NCI-H2081 (cell line): ENCODE data around the gene SSBP4.
A peak's percentile ranks its signal among the peaks of the same experiment; 100 is the strongest.

Experiments
- DNase-seq, 2 experiments: peaks; one replicate each; lab custom pipeline; 2025; lab: John Stamatoyannopoulos, UW

Gene SSBP4

DNA sequence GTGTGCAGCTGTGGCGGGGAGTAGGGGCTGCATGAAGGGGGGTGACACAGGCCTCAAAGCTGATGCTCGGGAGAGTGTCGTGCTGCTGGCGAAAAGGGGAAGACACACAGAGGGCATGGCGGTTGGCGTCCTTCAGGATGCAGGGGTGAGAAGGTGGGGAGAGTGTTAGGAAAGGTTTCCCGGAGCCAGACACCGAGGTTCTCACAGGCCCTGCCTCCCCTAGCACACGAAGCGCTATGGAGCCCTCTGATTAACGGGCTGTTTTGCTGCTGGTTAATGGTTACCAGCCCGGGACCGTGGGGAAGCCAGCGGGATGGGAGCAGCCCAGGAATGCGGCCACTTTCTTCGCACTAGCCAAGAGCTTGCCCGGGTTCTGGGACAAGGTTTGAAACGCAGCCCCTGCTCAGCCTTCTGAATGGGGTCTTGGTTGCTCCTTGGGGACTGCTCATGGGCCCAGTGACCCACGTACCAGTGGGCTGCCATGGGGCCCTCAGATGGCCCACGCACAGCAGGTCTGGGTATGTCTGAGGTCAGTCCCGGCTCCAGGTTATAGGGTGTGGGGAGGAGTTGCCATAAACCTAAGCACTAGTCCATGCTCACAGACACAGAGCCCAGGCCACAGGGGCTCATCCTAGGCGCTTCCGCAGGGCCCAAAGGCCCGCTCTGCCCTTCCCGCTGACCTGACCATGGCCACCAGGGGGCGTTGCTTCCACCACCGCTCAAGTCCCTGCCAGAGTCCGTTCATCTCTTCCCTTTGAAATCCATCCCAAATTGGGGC is 50.1 kb downstream of the SSBP4 start:
- DNase-seq: peak in 1 of 2 experiments; percentile 17

- DNase-seq: no peak
Observed at GRCh38 chr19:18470787-18471186, 51.6 kb downstream of the SSBP4 start.

DNA sequence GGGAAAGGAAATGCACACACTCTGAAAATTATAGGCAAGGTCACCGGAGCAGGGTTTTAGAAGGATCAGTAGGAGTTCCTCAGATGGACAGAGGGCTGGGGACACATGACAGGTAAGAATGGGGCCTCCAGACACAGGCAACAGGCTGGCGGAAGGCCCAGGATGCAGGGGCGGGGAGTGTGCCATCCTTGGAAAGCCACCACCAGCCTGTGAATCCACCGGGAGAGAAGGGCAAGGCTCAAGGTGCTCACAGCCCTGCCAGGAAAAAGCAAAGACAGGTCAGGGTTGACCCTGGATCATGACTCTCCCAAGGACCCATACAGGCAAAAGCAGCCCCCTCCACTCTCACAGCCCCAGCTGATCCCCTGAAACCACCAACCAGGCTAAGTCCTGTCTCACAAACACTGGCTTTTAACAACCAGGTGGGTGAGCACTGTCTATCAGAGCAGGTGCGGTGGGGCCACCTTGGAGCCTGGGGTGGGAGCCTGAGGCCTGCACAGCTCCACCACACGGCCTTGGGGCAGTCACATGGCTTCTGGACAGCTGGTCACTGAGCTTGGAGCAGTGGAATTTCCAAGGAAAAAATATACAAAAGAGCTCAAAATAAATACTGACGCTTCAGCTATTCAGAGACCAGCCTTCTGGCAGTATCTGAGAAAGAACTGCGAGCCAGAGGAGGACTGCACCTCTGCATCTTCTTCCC is 54.0 kb downstream of the SSBP4 start:
- no peak for DNase-seq

- no peak for DNase-seq
Observed at GRCh38 chr19:18473706-18474087, 54.5 kb downstream of the SSBP4 start.

DNA sequence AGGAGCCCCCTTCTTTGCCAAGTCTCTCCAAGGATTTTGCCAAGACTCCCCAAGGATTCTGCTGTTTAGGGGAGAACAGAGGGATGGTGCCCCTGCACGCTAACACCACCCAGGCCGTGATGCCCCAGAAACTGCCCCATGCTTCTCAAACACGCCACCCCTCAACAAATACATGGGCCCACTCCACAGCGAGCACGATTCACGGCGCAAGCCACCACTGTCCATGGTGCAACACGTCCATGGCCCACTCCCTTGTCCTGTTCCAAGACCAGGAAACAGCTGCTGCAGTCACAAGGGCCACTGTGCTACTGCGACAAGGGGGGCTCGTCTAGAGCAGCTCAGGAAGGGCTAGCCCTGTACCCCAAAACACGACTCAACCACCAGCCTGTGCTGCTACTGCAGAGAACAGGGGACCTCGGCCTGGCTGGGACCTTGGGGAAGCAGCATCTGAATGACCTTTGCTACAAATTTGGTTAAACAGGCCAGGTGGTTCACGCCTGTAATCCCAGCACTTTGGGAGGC is 55.2 kb downstream of the SSBP4 start:
- DNase-seq: no peak

DNA sequence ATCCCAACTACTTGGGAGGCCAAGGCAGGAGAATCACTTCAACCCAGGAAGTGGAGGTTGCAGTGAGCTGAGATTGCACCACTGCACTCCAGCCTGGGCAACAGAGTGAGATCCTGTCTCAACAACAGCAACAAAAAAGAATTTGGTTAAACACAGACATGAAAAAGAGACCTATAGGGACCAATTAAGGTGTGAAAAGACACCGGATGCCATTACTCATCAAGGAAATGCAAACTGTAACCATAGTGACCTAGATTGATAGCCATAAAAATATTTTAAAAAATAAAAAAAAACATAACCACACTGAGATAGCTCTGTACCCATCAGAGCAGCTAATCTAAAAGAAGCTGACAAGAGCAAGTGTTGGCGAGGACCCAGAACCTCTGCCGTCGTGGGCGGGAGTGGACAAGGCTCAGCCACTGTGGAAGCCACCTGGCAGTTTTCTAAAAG is 55.8 kb downstream of the SSBP4 start:
- DNase-seq: no peak

GRCh38 chr19:18475762-18476331 is 56.6 kb downstream of the SSBP4 start:
- DNase-seq: no peak

DNA sequence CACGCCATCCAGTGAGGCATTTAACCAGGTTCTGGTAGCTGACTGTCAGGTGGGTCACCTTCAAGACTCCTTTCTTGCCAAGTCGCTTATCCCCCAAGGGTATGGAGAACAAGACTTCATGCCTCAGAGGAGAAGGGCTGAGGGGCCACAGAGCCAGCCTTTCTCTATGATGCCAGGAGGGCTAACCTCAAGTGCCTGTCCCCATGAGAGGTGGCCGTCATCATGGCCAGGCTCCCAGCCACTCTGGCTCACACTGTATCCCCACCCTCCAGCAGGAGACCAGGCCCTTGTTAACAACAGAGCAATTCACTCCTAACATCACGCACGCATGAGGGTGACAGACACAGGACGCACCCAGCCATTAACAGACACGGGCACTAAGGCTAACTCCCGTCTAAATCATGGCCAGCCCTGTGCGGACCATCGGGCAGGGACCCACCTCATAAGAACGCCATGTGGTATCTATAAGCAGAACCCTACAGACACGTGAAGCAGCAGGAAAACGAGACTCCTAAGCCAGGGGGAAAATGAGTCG is 57.4 kb downstream of the SSBP4 start:
- no peak for DNase-seq

- no peak for DNase-seq
Observed at GRCh38 chr19:18477042-18477779, 58.0 kb downstream of the SSBP4 start.

GRCh38 chr19:18477974-18478373 is 58.8 kb downstream of the SSBP4 start:
- no peak for DNase-seq

DNA sequence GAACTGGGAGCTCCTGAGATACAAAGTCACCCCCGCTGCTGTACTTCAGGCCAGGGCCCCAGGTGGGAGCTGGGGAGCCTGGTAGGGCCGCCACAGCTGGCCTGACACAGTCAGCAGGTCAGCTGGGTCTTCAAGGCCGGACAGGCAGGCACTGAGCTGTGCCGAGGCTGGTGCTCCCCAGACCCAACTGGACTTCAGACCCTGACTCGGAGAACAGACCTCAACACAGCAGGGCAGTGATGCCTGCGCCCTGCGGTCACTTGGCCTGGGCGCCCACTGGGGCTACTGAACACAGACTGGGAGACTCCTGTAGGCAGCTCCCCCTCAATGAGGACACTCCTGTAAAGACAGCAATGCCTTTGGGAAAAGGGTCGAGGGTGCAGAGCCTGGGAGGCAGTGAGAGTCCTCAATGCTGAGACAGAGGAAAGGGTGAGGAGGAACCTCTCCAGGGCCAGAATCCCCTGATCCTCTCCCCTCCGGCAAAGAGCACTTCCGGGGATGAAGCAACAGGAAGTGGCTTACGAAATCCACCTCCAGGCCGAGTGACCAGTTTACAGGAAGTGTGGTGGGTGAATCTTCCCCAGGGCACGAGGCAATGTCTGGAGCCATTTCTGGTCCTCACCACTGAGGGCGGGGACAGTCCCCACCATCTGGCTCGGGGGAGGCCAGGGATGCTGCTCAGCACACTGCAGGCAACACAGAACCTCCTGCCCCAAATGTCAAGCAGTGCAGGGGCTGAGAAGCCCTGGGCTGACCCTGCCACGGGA is 59.5 kb downstream of the SSBP4 start:
- no peak for DNase-seq

- DNase-seq: peak in 1 of 2 experiments; percentile 18
Observed at GRCh38 chr19:18480006-18480691, 61.0 kb downstream of the SSBP4 start.

- DNase-seq: no peak
Observed at GRCh38 chr19:18481505-18482222, 62.5 kb downstream of the SSBP4 start.

DNA sequence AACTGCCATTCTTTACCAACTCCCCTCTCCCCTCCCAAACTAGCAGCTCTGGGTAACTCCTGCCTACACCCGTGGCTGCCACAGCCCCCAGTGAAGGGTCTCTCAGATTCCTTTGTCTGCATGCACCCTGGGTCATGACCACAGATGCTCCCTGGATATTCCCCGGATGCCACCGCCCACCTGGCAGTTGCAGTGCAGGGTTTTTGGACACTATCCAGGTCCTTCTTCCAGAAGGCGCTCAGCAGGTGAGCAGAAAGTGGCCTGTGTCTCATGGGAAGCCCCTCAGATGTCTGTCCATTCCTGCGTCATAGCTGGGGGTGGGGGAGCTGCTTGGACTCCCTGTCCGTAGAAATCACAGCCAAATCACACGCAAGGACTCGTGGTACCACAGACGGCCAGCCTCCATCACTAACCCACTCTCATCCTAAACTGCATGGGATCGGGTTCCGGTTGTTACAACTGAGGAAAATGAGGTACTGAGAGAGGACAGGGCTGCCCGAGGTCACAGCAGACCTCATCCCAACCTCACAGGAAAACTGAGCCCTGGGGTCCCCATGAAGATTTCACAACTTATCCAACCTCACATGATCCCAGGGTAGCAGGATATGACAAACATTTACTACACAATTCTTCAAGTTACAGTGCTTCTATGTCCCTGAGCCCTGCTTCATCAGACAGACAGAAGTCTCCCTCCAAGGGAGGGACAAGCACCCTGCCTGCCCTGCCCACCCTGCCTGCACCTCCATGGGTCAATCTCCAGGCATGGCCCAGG is 64.1 kb downstream of the SSBP4 start:
- DNase-seq: peak in 1 of 2 experiments; percentile 38
